GM12872 (cell line): ENCODE measurements around the gene LAMA3.

ENCODE experiments used
- TF ChIP-seq, protein P1 (sequence below): IDR thresholded peaks from 3 replicates; pipeline ENCODE4 v1.5.1; 2011; ENCODE audit warnings: low read depth, mild to moderate bottlenecking, low read length, moderate library complexity; ENCODE audit not compliant: insufficient read depth

The LAMA3 gene

GRCh38 chr18:23798249-23798648 lies 109.0 kb downstream of the LAMA3 start:
- TF ChIP-seq, protein P1, sequence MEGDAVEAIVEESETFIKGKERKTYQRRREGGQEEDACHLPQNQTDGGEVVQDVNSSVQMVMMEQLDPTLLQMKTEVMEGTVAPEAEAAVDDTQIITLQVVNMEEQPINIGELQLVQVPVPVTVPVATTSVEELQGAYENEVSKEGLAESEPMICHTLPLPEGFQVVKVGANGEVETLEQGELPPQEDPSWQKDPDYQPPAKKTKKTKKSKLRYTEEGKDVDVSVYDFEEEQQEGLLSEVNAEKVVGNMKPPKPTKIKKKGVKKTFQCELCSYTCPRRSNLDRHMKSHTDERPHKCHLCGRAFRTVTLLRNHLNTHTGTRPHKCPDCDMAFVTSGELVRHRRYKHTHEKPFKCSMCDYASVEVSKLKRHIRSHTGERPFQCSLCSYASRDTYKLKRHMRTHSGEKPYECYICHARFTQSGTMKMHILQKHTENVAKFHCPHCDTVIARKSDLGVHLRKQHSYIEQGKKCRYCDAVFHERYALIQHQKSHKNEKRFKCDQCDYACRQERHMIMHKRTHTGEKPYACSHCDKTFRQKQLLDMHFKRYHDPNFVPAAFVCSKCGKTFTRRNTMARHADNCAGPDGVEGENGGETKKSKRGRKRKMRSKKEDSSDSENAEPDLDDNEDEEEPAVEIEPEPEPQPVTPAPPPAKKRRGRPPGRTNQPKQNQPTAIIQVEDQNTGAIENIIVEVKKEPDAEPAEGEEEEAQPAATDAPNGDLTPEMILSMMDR: no peak

- TF ChIP-seq, protein P1: no peak
These were observed 109.6 kb downstream of the LAMA3 start for GRCh38 chr18:23798824-23799223.

GRCh38 chr18:23799540-23799939 lies 110.3 kb downstream of the LAMA3 start:
- TF ChIP-seq, protein P1: no peak

DNA sequence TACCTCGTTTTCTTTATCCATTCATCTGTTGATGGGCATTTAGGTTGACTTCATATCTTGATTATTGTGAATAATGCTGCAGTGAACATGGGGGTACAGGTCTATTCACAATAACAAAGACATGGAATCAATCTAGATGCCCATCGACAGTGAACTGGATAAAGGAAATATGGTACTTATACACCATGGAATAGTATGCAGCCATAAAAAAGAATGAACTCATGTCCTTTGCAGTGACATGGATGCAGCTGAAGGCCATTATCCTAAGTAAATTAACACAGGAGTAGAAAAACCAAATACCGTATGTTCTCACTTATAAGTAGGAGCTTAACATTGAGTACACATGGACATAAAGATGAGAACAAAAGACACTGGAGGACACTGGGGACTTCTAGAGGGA lies 111.6 kb downstream of the LAMA3 start:
- TF ChIP-seq, protein P1: no peak

DNA sequence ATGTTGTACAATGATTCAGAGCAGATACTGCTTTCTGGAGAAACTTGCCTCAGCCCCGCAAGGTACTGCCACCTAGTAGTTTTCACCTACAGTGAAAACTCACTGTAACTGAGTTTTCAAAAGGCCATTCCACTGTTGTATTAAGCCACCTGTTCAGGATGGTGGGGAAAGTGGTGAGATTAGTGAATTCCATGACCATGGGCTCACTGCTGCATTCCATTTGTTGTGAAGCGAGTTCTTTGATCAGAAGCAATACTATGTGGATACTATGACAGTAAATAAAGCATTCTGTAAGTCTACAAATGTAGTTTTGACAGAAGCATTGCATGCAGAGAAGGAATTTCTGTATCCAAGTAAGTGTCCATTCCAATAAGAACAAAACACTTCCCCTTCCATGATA lies 113.6 kb downstream of the LAMA3 start:
- TF ChIP-seq, protein P1: no peak

- TF ChIP-seq, protein P1: no peak
These were observed 114.5 kb downstream of the LAMA3 start for GRCh38 chr18:23803755-23804154.

DNA sequence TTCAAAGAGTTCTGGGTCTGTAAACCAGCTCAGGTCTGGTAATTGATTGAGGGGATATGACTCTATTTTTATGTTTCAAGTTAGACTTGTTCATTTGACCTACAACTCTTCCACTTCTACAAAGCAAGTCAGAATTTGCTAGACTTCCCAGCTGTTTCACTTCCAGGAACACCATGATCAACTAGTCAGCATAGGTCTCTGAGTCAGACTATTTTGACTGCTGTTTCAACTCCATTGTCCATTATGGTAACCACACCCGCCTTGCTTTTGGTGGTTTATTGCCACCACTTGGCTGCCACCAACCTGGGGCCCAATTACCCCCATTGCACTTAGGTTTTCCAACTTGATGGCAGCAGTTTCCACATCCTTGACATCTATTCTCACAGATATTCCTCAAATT lies 116.6 kb downstream of the LAMA3 start:
- TF ChIP-seq, protein P1: no peak

GRCh38 chr18:23809415-23809814 lies 120.2 kb downstream of the LAMA3 start:
- TF ChIP-seq, protein P1: no peak
